Fibroblast of skin of left biceps (primary cell): ENCODE data around the gene BBLN.
"Not testable (repeated sequence)": the region's sequence is repeated elsewhere in the genome, so short reads cannot be mapped to it uniquely, and the experiment has no call there.

Experiments used
- DNase-seq, 2 experiments: peaks; one replicate each; pipeline ENCODE4 v3.0.0-alpha.2; 2013; ENCODE audit warnings: low read depth in 2 of 2

Gene BBLN

DNA sequence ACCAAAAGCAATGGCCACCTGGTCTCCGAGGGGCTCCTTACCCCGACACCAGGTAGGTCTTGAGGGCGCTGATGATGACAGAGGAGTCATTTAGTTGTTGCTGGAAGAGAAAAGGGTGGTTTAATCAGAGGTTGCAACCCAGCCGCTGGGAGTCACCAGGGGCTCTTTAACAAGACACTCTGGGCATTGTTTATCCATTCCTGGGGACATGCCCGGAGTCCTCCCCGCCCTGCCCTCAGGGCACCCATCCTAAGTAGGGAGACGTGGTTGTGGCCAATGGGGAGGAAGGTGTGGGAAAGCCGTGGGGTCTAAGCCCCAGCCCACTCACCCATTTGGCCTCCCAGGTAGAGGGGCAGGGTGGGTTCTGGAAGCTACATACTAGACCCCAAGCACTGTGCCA lies 35.6 kb upstream of the BBLN start:
- DNase-seq = no peak

DNA sequence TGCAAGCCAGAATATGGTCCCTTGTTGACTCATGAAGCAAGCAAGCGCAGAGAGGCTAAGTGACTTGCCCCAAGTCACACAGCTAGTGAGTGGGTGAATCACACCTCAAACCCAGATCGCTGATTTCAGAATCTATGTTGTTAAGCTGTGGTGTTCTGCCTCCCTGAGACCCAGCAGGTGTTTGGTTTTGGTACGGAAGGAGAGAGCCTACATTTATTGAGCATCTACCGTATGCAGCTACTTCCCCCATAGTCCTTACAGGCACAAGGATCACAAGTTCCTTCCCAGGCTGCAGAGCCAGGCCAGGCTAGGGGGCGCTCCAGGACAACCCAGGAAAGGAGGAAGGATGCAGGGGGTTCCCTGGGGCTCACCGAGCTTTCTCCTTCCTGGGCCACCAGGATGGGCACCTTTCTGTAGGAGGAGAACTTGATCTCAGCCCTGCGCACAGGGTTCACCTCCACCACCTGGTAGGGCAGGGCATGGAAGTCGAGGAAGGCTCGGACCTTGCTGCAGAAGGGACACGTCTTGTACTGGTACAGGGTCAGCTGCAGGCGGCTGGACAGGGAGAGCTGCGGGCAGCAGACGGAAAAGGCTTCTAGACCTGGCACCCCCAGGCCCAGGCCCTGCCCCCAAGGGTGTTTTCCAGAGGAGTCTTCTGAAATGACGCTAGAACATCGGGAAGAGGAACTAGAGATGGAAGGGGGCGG lies 35.0 kb upstream of the BBLN start:
- DNase-seq = peak in 1 of 2 experiments; percentile 5

DNA sequence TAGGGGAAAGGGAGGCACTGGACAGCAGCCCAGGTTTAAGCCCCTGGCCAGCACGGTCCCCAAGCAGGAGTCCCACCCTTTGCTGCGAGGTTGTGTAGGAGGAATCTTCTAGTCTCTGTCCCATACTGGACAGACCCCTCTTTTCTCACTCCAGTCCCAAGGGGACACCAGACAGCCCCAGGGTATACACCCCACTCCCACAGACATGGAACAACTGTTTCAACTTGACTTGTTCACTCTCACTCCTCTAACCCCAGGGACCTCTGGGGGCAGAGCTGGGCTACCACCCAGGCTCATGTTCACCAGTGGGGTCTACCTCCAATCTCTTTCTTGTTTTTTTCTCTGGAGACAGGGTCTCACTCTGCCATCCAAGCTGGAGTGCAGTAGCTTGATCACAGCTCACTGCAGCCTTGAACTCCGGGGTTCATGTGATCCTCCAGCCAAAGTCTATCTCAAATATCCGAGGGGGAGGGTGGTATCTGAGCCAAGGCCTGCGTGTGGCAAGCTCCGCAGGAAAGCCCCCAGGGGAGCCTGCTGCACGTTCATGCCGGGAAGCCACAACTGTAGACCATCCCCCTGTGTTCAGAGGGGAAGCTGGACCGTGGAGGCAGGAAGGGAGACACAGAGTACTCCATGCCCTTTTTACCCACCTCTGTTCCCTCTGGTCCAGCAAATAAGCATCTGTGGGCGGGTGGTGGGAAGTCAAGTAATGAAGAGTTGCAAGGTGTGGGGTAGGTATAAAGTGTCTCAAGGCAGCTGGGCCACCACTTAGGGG lies 34.3 kb upstream of the BBLN start:
- DNase-seq = no peak

DNA sequence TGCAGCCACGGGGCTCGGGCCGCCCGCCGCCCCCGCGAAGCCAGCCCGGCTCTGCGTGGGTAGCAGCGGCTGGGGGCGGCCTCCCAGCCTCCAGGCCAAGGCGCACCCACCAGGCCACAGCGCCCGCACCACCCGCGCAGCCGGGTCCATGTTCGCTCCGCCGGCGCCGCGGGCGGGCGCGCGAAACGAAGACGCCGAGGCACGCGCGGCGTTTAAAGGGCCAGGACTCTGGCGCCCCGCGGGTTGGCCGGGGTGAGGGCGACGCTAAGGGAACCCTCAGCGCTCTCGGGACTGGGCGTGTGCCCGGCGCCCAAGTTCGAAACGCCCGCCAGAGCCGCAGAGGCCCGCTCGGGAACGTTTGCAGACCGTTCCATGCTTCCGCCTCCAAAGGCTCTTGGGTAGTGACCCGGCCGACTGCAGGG lies 32.5 kb upstream of the BBLN start, which contains the start of gene PTGES2:
Gene PTGES2, minus strand, starts transcription at position 162 of the 422 bp plus-strand sequence. Its CDS starts 12 bp downstream, at position 150.
- peak; percentile 64 to 65 for DNase-seq

DNA sequence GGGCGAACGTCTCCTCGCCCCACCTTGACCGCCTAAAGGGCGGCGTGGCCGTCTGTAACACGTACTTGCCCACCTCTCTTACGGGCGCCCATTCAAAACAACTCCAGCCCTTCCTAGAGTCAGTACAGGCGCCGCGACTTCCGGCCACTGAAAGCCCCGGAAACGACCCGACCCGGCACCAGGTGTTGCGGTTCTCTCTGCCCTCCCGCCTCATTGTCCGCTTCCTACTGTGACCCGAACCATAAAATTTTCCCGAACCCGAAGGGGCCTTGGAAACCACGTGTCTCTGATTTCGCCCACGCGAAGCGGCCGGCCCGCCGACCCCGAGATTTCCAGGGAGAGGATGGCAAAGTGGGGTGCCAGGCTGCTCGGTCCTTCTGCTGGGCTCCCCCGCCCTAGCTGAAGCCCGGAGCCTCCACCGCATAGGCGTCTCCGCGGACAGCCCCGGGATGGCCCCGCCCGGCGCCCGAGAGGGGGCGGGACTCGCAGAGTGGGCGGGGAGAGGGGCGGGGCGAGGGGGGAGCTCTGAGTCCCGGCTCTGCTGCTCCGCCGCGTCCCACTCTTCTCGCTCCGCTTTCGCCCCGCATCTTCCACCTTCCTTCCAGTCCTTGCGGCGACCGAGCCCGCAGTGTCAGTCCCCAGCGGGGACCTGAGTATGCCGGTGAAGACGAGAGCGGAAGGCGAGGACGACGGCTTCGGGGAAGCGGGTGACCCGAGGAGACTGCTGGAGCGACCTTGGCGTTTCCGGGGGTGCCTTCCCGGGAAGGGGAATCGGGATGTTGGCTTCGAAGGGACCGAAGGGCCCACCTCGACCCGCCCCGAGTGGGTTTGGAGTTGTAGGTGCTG lies 31.9 kb upstream of the BBLN start:
- DNase-seq = peak; percentile 81 to 82

DNA sequence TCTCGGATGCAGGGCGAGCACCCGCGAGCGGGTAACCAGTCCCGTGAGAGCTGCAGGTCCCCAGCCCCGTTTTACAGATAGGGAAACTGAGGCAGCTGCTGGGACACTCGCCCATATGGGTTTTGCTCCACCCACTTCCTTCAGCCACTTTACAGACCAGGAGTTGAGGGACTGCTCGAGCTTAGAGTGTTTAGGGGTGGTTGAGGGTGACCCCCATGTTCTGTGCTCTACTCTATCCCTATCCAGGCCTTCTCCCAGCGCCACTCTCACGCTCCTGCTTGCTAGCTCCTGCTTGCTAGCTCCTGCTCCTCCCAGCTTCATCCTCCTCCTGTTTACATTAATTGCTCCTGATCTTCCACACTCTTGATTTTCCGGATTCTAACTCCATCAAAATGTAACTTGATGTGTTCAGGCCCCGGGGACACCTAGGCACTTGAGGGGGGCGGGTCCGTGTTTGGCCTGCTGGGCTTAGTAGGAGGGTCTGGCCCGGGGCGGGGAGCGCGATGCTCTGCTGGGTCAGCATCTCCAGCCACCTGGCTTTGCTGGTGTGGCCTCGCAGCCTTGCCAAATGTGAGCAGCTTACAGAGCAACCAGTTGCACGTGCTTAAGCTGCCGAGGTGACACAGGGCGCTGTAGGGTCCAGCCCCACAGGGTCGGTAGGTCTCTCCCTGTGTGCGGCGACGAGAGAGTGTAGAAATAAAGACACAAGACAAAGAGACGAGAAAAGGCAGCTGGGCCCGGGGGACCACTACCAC lies 31.1 kb upstream of the BBLN start:
- no peak for DNase-seq

DNA sequence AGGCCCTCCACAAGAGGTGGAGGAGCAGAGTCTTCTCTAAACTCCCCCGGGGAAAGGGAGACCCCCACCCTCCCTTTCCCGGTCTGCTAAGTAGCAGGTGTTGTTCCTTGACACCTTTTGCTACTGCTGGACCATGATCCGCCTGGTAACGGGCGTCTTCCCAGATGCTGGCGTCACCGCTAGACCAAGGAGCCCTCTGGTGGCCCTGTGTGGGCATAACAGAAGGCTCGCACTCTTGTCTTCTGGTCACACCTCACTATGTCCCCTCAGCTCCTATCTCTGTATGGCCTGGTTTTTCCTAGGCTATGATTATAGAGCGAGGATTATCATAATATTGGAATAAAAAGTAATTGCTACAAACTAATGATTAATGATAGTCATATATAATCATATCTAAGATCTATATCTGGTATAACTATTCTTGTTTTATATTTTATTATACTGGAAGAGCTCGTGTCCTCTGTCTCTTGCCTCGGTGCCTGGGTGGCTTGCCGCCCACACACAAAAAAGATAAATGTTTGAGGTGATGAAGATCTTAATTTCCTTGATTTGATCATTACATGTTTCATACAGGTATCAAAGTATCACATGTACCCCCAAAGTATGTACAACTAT lies 30.0 kb upstream of the BBLN start:
- not testable (repeated sequence) for DNase-seq

DNA sequence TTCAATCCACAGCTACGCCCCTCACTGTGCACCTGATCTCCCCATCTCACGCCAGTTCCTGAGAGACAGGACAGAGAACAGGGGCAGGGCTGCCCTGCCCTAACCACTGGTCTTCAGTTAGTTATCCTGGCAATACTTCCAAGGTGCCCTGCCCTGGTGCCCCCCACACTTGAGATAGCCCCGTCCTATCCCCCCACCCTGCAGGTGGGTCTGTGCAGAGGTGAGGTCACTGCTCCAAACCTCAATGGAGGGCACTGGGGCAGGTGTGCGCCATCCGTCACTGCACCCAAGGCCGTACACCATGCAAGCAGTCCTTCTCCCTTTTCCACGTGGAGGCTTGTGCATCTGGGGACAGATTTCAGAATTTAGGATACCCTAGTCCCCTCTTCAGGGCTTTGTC lies 29.4 kb upstream of the BBLN start:
- not testable (repeated sequence) for DNase-seq

DNA sequence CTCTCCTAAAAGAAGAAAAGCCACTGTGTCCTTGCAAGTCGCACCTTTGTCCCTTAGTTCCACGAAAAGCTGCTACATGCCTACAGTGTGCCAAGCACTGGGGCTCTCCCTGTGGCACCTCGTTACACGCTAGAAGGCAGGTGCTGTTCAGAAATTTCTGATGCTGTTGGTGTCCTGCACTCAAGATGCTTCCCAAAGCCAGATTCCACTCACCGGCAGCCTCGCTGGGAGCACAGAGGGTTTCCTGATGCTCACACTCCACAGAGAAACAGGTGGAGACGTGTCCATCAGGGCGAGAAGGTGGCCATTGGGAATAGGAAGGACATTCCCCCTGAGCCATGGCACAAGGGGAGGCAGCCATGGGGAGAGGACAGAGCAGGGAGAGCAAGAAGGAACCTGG lies 28.7 kb upstream of the BBLN start:
- not testable (repeated sequence) for DNase-seq

DNA sequence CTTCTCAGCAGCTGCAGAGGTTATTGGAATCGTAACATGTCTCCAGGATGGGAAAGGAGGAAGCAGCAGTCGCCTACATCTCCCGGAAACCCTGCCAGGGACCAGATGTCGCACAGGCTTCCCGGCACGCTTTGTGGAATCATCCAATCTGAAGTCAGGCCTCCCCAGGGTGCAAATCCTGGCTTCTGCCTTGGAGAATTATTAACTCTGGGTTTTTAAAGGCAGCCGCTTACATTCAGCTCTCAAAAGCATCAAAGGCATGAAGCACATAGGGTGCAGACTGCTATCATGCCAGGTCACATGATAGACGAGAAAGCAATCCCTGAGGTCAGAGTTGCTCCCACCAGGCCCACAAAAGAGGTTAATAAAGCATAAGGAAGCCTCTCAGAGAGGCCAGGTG lies 27.9 kb upstream of the BBLN start:
- DNase-seq = not testable (repeated sequence)

DNA sequence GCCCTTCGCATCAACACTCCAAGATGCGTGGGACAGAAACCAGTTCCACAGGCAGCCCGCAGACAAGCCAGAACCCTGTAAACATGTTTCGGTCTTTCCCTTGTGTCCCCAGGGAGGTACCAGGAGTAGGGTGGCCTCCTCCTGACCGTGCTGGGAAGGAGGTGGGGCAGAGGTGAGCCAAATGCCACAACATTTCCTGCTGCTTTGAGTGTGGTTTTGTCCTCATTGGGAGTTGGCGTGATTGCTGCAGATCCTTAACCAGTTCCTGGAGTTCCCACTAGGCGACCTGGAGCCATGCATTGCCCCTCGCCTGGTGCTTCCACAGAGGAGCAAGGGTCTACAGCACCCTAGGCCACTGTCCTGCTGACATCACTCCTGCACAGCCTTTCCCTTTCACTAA lies 24.5 kb upstream of the BBLN start:
- DNase-seq = not testable (repeated sequence)

DNA sequence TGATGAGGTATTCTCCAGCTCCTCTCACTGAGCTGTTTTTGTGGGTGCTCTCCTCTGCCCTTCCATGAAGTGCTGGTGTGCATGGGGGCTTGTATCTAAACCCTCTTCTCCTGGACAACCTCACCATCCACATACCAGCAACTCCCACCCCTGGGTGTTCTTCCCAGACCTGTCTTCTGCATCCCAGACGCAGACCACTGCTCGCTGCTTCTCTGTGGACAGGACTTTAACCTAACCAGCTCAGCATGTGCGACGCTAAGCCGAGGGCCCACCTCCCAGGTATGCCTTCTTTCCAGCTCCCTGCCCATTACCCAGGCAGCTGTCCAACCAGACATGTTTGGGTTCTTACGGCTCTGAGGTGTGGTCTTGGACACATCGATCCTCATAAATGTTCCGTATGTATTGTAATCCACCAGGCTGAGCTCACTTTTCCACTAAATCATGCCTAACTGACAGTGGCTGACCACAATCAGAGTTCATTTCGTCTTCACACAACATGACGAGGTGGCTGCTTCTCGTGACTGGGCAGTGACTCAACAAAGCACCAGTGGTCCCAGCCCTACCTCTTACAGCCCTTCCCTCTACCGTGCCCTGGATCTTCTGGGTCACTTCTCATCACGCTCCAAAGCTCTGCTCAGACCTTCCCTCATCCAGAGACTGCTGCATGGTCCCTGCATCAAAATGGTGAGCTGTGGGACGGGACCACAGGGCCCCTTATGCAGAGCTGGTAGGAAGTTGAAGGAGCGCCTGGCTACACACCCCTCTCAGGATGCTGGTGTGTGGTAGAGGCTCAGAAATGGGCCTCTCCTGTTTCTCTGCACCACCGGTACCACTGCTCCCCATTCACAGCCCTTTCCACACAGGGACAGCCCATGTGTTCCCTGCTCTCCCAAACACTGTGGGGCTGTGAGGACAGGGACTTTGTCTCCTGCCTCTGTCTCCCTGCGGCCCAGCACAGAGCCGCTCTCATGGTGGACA lies 23.0 kb upstream of the BBLN start:
- peak in 1 of 2 experiments; percentile 13 for DNase-seq

DNA sequence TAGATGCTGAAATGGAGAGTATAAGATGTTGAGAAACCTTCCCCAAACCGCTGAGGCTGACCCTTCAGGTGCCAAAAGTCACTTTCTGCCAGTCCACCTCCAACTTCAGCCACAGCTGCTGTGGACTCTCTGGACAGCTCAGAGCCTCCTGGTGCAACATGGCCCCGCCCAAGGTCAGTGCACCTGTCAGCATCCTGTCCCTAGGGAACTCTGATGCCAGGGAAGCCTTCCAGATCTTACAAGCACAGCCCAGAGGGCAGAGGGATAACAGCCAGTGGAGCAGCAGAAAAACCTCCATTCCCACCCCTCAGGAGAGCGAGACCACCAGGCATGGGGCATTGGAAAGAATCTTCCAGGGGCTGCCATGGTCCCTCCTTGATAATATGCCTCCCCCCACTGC lies 22.1 kb upstream of the BBLN start:
- no peak for DNase-seq

DNA sequence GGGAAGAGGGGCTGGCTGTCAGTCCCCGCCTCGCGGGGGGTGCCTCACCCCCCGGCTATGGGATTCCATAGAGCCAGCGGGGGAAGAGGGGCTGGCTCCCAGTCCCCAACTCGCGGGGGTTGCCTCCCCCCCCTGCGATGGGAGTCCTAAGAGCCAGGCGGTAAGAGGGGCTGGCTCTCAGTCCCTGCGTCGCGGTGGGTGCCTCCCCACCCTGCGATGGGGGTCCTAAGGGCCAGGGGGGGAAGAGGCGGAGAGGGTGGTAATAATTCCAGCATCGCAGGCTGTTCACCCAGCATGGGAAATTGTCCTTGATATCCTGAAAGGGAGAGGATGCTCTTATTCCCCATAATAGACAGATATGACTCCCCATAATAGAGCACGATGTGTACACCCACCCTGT lies 20.4 kb upstream of the BBLN start:
- no peak for DNase-seq

DNA sequence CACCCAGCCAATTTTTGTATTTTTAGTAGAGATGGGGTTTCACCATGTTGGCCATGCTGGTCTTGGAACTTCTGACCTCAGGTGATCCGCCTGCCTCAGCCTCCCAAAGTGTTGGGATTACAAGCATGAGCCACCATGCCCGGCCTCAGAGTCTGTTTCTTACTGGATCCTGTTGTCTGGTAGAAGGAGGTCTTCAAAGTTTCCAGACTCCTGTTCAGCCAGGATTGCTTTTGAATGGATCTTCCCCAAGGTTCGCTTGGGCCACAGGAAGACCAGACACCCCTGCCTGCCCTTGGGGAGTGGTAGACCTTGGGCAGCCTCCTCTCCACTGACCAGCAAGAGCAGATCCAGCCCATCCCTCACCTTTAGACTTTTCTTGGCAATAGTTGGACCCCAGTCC lies 18.5 kb upstream of the BBLN start:
- no peak for DNase-seq

DNA sequence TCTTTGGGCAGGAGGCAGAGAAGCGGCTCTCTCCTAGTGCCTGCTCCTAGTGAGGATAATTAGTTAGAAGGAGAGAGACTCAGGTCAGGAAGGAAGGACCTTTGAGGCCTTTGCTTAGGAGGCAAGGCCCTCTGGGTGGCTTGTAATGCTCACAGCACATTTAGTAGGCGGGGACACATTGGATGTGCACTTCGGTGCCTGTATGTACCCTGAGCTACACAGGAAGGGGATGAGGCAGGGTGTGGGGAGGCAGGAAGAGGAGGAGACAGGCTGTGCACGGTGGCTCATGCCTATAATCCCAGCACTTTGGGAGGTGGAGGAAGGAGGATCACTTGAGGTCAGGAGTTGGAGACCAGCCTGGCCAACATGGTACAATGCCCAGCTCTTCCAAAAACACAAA lies 18.0 kb upstream of the BBLN start:
- DNase-seq = no peak

DNA sequence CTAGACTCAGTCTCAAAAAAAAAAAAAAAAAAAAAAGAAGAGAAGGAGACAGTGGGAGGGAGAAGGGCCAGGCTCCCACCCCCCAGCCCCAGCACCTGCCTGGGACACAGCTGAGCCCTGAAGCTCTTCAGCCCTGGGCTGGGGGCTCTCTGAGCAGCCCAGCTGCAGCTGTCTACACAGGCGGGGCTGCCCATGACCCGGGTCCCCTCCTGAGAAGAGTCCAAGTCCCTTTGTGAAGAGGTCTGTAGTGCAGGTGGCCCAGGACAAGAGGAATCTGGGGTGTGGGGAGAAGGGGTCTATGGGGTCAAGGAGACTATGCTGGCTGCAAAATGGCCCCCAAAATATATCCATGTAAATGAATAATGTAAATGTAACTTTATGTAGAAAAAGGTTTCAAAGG lies 17.5 kb upstream of the BBLN start:
- DNase-seq = no peak

DNA sequence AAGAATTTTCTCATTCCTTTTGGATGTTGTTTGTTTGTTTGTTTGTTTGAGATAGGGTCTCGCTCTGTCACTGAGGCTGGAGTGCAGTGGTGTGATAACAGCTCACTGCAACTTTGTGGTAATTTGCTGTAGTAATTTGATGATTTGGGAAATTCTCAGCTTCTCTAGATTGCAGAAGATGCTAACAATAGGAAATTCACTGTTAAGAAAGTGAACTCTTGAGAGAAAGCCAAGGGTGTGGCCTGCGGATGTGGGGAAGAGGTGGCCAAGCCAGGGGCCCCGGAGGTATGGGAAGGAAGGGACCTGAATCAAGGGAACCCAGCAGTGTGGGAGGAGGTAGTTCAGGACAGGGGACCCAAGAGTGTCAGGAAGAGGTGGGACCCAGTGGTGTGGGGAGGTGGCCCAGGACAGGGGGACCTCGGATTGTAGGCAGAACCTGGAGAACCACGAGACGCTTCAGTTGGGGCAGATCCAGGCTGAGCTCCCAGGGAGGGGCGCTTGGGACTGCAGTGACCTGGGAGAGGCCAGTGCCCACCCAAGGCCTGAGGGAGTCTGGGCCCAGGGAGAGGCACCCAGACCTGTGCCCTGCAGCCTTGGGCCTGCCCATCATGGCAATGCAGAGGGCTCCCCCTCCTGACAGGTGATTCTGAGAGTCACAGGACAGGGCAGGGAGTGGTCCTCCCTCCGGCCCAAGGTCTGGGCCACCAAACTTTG lies 16.4 kb upstream of the BBLN start:
- no peak for DNase-seq
